Progenitor cell of endocrine pancreas (in vitro differentiated cells): Measurements from ENCODE around the gene DRAM2. TPM values are rescaled to one million over a fixed set of nuclear protein-coding genes. Genes with fewer than 3 reads are reported as not detected.
A peak's percentile ranks its signal among the peaks of the same experiment; 100 is the strongest.

Experiments
- DNase-seq: peaks from one replicate; pipeline ENCODE4 v3.0.0; 2021; ENCODE audit warnings: low spot score; ENCODE audit not compliant: unreplicated experiment
- H3K27ac Mint-ChIP-seq: 2 replicates; pipeline ENCODE4 v1.8.0; 2021; ENCODE audit warnings: mild to moderate bottlenecking, moderate library complexity, mixed read lengths
- H3K27me3 Mint-ChIP-seq: 2 replicates; pipeline ENCODE4 v1.8.0; 2021; ENCODE audit warnings: mixed read lengths
- H3K36me3 Mint-ChIP-seq: 2 replicates; pipeline ENCODE4 v1.8.0; 2022; ENCODE audit warnings: mixed read lengths; ENCODE audit not compliant: insufficient read depth
- H3K4me1 Mint-ChIP-seq: 2 replicates; pipeline ENCODE4 v1.8.0; 2021; ENCODE audit warnings: low read depth, mixed read lengths
- H3K4me3 Mint-ChIP-seq: 2 replicates; pipeline ENCODE4 v1.8.0; 2021; ENCODE audit warnings: low read depth, mild to moderate bottlenecking, moderate library complexity, mixed read lengths
- H3K9me3 Mint-ChIP-seq: 2 replicates; pipeline ENCODE4 v1.8.0; 2021; ENCODE audit warnings: low read depth, mixed read lengths
- CTCF ChIP-seq: fragments of 200-600 bp; sonication (generic); IDR thresholded peaks from one replicate; pipeline ENCODE4 v1.5.0; 2021; ENCODE audit warnings: antibody characterized with exemption, mild to moderate bottlenecking; ENCODE audit not compliant: unreplicated experiment
- total RNA-seq: library from RNA; stranded (reverse); gene quantifications from 2 replicates; pipeline ENCODE4 v1.2.1, GENCODE V29; 2021

The DRAM2 gene
- total RNA-seq, 1 donor from 2014 or later, result 34.4 TPM

GRCh38 chr1:111131693-111132092 lies 8.2 kb downstream of the DRAM2 start:
- Mint-ChIP-seq H3K36me3 (peaks cover 23% of the 10 kb centered on the region), H3K4me3 (no peak overlapping the region), H3K4me1 (peaks cover 5% of the 10 kb centered on the region), H3K27me3 (no peaks in the 10 kb centered on the region), H3K27ac (no peak overlapping the region), H3K9me3 (peaks cover 3% of the 10 kb centered on the region)
- TF ChIP-seq CTCF, result no peak
- no peak for DNase-seq

GRCh38 chr1:111129376-111129775 lies 10.5 kb downstream of the DRAM2 start:
- Mint-ChIP-seq H3K36me3 (peaks cover 27% of the 10 kb centered on the region), H3K4me3 (no peak overlapping the region), H3K9me3 (peaks cover 3% of the 10 kb centered on the region), H3K4me1 (peaks cover 9% of the 10 kb centered on the region), H3K27ac (no peak overlapping the region), H3K27me3 (no peaks in the 10 kb centered on the region)
- TF ChIP-seq CTCF, result no peak
- DNase-seq, result no peak

- no peak for DNase-seq
- Mint-ChIP-seq H3K27ac (no peak overlapping the region), H3K9me3 (peaks cover 3% of the 10 kb centered on the region), H3K4me3 (no peak overlapping the region), H3K4me1 (peaks cover 10% of the 10 kb centered on the region), H3K36me3 (peaks cover 36% of the 10 kb centered on the region), H3K27me3 (no peaks in the 10 kb centered on the region)
- TF ChIP-seq CTCF, result no peak
Observed at GRCh38 chr1:111127923-111128643, 11.8 kb downstream of the DRAM2 start.

GRCh38 chr1:111126354-111126753 lies 13.5 kb downstream of the DRAM2 start:
- no peak for TF ChIP-seq CTCF
- Mint-ChIP-seq H3K4me3 (no peak overlapping the region), H3K9me3 (peaks cover 3% of the 10 kb centered on the region), H3K4me1 (peaks cover 17% of the 10 kb centered on the region), H3K27me3 (no peaks in the 10 kb centered on the region), H3K27ac (peak overlapping the region; percentile 5), H3K36me3 (peaks cover 35% of the 10 kb centered on the region)
- no peak for DNase-seq

GRCh38 chr1:111116496-111116895 lies 23.4 kb downstream of the DRAM2 start:
- Mint-ChIP-seq H3K27me3 (no peaks in the 10 kb centered on the region), H3K9me3 (no peaks in the 10 kb centered on the region), H3K36me3 (peaks cover 36% of the 10 kb centered on the region), H3K4me3 (no peak overlapping the region), H3K27ac (no peak overlapping the region), H3K4me1 (no peaks in the 10 kb centered on the region)
- no peak for TF ChIP-seq CTCF
- DNase-seq, result no peak
